ENCODE measurements around the gene EXOC2.
"Not testable (repeated sequence)": the region's sequence is repeated elsewhere in the genome, so short reads cannot be mapped to it uniquely, and the experiment has no call there.

The EXOC2 gene

GRCh38 chr6:710601-711571, 17.9 kb upstream of the EXOC2 start:
- DNase-seq (ENCODE audit: low read depth, low spot score), result no peak

DNA sequence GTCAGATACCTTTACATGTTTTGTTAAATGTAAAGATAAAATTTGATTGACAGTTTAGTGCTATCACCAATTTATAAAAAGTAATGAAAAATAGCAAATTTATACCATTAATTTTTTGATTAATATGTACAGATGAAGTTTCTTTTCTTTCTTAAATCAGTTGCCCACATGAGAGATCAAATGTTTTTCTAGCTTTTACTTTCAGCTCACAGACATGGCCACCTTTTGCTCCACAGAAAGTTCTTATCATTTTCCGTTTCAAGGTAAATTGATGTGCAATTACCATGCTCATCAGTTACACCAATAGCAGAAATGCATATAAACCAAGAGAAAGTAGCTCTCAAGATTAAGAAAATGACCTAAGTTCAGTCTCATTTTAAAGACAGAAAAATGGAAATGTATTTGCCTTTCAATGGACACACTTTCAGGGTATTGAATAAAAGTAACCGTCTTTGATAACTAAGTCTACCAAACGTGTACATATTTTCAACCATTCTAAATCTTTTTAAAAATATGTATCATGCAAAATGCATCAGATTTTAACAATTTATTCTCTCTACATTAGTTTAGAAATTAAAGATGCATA, 16.6 kb upstream of the EXOC2 start:
- no peak for DNase-seq (ENCODE audit: low read depth, low spot score)

DNA sequence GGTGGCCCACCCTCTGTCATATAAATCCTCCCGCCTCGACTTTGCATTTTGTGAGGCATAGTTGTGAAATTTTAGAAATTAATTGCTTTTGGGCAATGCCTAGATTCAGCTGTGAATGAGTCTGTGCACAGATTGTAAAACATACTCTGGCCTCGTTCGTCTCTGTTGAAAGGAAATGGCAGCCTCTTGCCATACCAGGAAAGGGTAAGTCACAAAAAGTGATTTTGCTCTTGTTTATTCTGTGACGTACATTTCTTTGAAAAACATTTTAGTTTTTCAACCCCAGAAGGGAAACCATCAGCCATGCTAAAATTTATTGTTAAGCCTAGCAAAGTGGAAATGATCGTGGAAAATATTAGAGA, 15.3 kb upstream of the EXOC2 start:
- no peak for DNase-seq (ENCODE audit: low read depth, low spot score)

DNA sequence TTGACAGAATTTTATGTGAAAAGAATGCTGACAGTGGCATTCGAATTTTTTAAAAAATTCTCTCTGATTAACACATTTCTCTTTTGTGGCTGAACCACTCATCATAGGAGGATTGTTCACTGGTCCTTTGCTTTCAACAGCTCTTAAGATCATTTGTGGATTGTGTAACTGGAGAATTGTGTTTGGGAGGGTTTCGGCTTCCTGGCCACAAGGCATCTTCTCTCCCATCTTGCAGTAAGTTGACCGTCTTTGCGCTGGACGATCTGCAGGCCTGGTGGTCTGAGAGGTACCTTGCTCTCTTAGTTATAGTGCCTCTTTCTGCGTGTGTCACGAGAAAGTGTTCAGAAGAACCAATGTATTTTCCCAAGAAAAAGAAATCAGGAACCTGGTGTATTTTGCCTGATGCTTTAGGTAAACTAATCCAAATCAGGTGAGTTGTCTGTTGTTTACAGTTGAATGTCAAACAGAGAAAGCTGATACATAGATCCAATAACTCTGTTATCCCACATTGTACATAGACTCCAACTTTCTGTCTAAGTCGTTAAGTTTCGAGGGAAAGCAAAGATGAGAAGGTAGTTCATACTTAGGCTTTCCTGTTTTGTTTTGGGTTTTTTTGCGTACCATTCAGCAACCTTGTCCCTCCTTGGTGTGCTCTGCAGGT, 14.8 kb upstream of the EXOC2 start:
- DNase-seq (ENCODE audit: low read depth, low spot score), result no peak

GRCh38 chr6:706819-707381, 14.0 kb upstream of the EXOC2 start:
- DNase-seq (ENCODE audit: low read depth, low spot score), result no peak

GRCh38 chr6:706146-706545, 13.2 kb upstream of the EXOC2 start:
- no peak for DNase-seq (ENCODE audit: low read depth, low spot score)

- DNase-seq (ENCODE audit: low read depth, low spot score), result no peak
Measured at GRCh38 chr6:705047-705446, 12.1 kb upstream of the EXOC2 start.

- no peak for DNase-seq (ENCODE audit: low read depth, low spot score)
Measured at GRCh38 chr6:704046-704445, 11.1 kb upstream of the EXOC2 start.

DNA sequence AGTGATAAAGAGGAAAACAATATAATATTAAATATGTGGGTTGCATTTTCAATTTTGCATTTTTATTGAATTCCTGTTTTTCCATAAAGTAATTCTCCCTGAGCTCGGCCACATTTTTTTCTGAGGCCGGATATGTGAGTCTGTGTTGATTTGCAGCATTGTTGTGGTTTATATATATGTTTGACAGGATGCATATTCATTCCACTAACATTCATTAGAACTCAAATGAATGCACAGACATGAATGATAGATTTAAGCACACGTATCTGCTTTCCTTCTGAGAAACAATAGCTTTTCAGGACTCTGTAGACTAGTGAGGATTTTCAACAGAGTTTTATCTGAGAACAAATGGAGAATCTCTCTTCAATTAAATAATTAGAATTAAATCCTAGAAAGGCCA, 10.6 kb upstream of the EXOC2 start:
- no peak for DNase-seq (ENCODE audit: low read depth, low spot score)

DNA sequence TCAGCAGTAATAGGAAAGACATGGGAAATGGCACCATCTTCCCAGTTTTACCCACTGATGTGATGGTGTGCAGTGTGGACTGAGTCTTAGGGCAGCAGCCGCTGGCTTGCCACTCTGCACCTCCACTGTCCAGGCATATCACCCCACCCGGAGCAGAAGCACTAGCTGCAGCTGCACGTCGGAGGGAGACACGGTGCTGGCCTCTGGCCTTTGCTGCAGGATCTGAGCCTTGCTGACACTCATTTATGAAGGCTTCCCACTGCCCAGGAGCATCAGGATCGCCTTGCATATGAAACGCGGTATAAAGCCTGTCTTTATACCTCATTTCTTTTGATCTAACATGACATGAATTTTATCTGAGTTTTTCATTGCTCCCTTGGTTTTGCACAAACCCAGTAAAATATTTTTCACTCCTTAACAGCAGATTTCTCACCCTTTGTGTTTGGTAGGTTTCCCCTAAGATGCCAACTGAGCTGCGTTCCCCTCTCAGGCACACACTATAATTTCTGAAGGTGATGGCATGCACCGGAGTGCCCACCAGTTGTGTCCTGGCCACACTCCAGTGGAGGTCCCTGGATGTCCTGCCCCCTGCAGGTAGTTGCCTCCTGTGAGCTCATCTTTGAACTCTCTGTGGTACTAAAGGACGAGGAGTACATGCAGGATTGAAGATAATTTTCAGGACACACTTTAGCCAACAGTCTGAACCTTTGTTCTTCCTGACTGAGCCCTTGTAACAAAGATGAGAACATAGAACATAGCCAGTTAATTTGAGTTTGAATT, 9.0 kb upstream of the EXOC2 start:
- DNase-seq (ENCODE audit: low read depth, low spot score), result no peak

GRCh38 chr6:701215-701614, 8.3 kb upstream of the EXOC2 start:
- DNase-seq (ENCODE audit: low read depth, low spot score), result no peak

DNA sequence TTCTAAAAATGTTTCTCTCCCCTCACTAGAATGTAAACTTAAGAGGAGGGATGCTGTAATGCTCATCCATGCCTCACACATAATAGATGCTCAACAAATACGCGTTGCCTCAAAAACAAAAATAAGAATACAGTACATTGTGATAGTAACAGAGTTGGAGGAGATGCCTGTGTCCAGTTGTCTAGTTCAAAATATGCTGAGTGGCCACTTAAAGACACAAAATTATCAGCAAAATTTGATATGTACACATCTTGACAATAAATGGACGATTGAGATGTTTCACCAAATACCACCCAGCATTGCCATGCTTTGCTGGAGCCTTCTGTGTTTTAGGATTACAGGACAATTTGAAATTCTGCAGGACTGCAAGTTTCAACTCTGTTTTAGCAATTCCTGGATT, 7.6 kb upstream of the EXOC2 start:
- DNase-seq (ENCODE audit: low read depth, low spot score), result no peak

- no peak for DNase-seq (ENCODE audit: low read depth, low spot score)
Measured at GRCh38 chr6:699319-699718, 6.4 kb upstream of the EXOC2 start.

DNA sequence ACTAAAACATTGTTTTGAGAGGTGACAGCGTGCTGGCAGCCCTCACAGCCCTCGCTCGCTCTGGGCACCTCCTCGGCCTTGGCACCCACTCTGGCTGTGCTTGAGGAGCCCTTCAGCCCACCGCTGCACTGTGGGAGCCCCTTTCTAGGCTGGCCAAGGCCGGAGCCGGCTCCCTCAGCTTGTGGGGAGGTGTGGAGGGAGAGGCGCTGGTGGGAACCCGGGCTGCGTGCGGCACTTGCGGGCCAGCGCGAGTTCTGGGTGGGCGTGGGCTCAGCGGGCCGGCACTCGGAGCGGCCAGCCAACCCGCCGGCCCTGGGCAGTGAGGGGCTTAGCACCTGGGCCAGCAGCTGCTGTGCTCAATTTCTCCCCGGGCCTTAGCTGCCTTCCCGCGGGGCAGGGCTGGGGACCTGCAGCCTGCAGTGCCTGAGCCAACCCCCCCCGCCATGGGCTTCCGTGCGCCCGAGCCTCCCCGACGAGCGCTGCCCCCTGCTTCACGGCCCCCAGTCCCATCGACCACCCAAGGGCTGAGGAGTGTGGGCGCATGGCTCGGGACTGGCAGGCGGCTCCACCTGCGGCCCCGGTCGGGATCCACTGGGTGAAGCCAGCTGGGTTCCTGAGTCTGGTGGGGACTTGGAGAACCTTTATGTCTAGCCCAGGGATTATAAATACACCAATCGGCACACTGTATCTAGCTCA, 1.6 kb upstream of the EXOC2 start:
- DNase-seq (ENCODE audit: low read depth, low spot score), result not testable (repeated sequence)

DNA sequence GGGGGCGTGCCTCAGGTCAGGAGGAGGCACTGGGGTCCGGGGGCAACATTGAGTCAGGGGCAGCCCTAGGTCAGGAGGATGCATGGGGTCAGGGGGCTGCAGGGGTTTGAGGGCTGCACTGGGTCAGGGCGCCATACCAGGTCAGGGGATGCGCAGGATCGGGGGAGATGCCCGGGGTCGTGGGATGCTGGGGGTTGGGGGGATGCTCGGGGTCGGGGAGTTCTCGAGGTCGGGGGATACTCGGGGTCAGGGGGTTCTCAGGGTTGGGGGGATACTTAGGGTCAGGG, 727 bp upstream of the EXOC2 start:
- no peak for DNase-seq (ENCODE audit: low read depth, low spot score)

- DNase-seq (ENCODE audit: low read depth, low spot score), result no peak
Measured at GRCh38 chr6:692356-692851, 535 bp downstream of the EXOC2 start.

GRCh38 chr6:689223-689622, 3.7 kb downstream of the EXOC2 start:
- no peak for DNase-seq (ENCODE audit: low read depth, low spot score)

DNA sequence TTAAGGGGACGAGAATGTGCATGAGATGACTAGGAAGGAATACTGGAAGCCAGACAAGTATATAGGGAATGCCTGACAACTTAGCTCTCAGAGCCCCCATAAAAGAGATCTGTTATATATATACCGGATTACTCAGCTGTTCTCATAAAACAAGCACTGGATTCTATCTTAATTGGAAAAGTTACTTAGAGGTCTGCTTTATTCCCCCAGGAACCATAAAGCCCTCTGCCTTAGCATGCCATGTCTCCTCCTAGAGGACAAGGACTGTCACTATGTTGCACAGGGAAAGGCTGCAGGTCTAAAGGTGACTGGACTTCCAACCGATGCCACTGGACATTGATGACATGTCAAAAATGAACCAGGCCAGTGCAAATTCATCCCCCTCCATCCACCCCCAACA, 6.4 kb downstream of the EXOC2 start:
- DNase-seq (ENCODE audit: low read depth, low spot score), result no peak

- DNase-seq (ENCODE audit: low read depth, low spot score), result no peak
Measured at GRCh38 chr6:684831-685636, 7.9 kb downstream of the EXOC2 start.

DNA sequence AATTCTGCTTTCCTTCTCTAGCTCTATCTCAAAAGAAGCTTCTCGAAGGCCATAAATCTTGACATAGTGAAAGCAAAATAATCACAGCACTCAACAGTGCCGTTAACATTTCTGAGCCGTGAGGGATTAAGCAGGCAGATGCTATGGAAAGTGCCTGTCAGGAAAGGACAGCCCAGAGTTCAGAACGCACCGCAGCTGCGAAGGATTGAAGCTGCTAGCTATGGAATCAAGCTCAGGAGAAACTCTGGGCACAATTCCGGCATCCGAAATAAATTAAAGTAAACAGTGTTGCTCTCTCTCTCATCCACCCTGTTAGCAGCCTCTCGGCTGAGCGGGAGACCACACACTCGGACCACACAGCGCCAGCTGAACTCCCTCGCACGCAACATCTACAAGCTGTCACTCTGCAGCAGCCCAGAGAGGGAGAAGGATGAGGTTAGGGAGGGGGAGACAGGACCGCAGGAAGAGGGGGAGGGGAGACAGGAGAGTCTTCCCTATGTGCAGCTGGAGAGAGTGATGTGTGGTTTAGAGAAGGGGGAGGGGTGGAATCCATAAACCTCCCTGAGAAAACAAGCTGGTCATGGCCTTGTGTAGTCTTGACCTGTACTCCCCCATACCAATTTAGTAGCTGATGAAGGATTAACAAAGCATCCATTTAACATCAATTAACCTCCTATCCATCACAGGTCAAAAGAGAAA, 9.0 kb downstream of the EXOC2 start:
- DNase-seq (ENCODE audit: low read depth, low spot score), result peak; percentile 88

Measured in brain pericyte (primary cell).